Stimulated activated memory B cell treated with anti-CD40 and anti-IgM and Interleukin-4, amounts not matched to agents 10 μg/mL and 1 μg/mL and 100 μg/mL, for 72 hours (primary cell): ENCODE results near the gene ADGRA1.
"Not testable (repeated sequence)": the region's sequence is repeated elsewhere in the genome, so short reads cannot be mapped to it uniquely, and the experiment has no call there.

Source experiments
- ATAC-seq: fragments of 150-1000 bp; cut with Tn5 transposase; 2 replicates; pipeline ENCODE4 v1.10.0; 2021
- H3K27ac Mint-ChIP-seq: one replicate; pipeline ENCODE4 v1.8.0; 2022; ENCODE audit warnings: mild to moderate bottlenecking, mixed read lengths
- H3K27me3 Mint-ChIP-seq: one replicate; pipeline ENCODE4 v1.8.0; 2022; ENCODE audit warnings: mixed read lengths
- H3K36me3 Mint-ChIP-seq: one replicate; pipeline ENCODE4 v1.8.0; 2022; ENCODE audit warnings: mixed read lengths
- H3K4me1 Mint-ChIP-seq: one replicate; pipeline ENCODE4 v1.8.0; 2022; ENCODE audit warnings: mixed read lengths
- H3K4me3 Mint-ChIP-seq: one replicate; pipeline ENCODE4 v1.8.0; 2022; ENCODE audit warnings: mild to moderate bottlenecking, moderate library complexity, mixed read lengths
- H3K9me3 Mint-ChIP-seq: one replicate; pipeline ENCODE4 v1.8.0; 2022; ENCODE audit warnings: mixed read lengths

The ADGRA1 gene

DNA sequence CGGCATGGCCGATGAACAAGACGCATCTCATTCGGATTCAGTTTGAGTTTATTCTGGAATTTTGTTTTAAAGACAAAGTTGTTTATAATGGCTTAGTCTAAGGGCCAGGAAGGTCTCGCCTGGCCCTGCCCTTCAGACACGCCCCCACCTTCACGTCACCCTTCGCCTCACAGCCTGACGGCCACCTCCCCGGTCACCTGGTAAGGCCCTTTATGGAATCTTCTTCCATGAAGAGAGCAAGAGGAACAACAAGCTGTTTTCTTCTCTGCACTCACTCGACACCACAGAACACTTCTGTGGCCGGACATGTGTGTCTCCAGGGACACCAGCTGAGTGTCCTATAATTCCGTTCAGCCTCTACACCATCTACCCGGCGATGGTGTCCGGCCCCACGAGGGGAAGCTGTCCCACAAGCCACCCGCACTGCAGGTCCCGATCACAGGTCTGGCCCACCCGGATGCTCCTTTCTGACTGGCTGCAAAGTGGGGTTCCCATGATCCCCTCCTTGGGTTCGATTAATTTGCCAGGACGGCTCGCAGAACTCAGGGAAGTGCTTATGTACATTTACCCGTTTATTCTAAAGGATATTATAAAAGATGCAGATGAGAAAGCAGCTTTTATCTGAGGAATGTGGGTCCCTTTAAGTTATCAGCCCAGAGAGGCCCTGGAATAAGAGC lies 54.9 kb downstream of the ADGRA1 start:
- Mint-ChIP-seq H3K4me3 (no peak overlapping the region), H3K36me3 (peaks cover 4% of the 10 kb centered on the region), H3K27ac (no peak overlapping the region), H3K4me1 (peaks cover 12% of the 10 kb centered on the region), H3K9me3 (peaks cover 7% of the 10 kb centered on the region), H3K27me3 (peaks cover 64% of the 10 kb centered on the region)
- no peak for ATAC-seq

DNA sequence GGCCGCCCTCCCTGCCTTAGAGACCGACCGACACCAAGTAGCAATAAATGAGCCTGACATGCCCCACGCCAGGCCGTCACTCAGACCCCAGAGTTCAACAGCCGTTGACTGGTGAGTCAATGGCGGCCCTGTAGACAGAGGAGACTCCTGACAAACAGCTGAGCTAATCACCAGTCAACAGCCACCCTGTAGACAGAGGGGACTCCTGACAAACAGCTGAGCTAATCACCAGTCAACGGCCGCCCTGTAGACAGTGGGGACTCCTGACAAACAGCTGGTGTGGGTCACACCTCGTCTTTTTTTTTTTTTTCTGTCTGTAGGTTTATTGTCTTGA lies 55.4 kb downstream of the ADGRA1 start:
- Mint-ChIP-seq H3K36me3 (peaks cover 5% of the 10 kb centered on the region), H3K9me3 (peaks cover 12% of the 10 kb centered on the region), H3K4me3 (no peak overlapping the region), H3K27me3 (peaks cover 69% of the 10 kb centered on the region), H3K4me1 (peaks cover 12% of the 10 kb centered on the region), H3K27ac (no peak overlapping the region)
- no peak for ATAC-seq

DNA sequence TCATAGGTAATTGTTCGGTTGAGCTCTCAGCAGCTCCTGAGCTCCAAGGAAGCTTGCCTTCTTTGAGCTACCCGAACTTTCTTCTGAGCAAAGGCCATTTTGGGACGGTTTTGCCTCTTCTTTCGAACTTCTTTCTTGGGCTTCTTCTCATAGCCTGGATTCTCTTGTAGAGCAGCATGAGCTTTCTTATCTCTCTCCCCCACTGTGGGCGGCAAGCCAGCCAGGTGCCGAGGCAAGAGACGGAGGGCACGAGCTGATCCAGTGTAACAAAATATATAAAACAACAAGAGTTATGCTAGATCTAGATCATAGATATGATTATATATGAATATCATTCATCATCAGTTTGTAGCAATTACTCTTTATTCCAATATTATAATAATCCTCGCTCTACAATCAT lies 55.8 kb downstream of the ADGRA1 start:
- H3K36me3 Mint-ChIP-seq: peaks cover 5% of the 10 kb centered on the region
- H3K9me3 Mint-ChIP-seq: peaks cover 15% of the 10 kb centered on the region
- H3K27ac Mint-ChIP-seq: no peak overlapping the region
- ATAC-seq: no peak
- peaks cover 73% of the 10 kb centered on the region for H3K27me3 Mint-ChIP-seq
- no peak overlapping the region for H3K4me3 Mint-ChIP-seq
- peaks cover 12% of the 10 kb centered on the region for H3K4me1 Mint-ChIP-seq

DNA sequence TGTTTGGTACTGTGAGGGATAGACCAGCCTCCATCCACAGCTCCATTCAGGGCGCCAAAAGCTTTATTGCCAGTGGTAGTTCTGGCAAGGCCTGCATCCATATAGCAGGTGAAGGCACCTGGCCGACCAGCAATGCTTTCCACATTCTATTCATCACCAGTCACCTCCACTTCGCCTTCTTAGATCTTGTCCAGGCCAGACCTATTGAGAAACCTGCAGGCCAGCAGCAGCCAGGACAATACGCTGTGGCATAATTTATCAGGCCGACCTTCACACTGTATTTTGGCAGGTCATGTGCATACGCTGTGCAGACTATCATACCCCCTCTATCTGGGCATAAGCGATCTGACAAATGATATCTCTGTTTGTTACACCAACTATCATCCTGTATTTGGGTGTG lies 57.0 kb downstream of the ADGRA1 start:
- Mint-ChIP-seq H3K27ac (no peak overlapping the region), H3K4me3 (no peak overlapping the region), H3K27me3 (peaks cover 85% of the 10 kb centered on the region), H3K36me3 (peaks cover 5% of the 10 kb centered on the region), H3K9me3 (peaks cover 21% of the 10 kb centered on the region), H3K4me1 (peaks cover 12% of the 10 kb centered on the region)
- no peak for ATAC-seq

DNA sequence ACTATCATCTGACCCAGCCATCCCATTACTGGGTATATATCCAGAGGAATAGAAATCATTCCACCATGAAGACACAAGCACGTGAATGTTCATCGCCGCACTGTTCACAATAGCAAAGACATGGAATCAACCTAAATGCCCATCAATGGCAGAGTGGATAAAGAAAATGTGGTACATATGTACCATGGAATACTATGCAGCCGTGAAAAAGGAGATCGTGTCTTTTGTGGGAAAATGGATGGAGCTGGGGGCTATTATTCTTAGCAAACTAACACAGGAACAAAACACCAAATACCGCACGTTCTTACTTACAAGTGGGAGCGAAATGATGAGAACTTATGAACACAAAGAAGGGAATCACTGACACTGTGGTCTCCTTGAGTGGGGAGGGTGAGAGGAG lies 62.5 kb downstream of the ADGRA1 start:
- peaks cover 23% of the 10 kb centered on the region for H3K9me3 Mint-ChIP-seq
- no peak overlapping the region for H3K27ac Mint-ChIP-seq
- ATAC-seq: no peak
- peaks cover 67% of the 10 kb centered on the region for H3K27me3 Mint-ChIP-seq
- H3K36me3 Mint-ChIP-seq: peaks cover 5% of the 10 kb centered on the region
- no peaks in the 10 kb centered on the region for H3K4me1 Mint-ChIP-seq
- H3K4me3 Mint-ChIP-seq: no peak overlapping the region

DNA sequence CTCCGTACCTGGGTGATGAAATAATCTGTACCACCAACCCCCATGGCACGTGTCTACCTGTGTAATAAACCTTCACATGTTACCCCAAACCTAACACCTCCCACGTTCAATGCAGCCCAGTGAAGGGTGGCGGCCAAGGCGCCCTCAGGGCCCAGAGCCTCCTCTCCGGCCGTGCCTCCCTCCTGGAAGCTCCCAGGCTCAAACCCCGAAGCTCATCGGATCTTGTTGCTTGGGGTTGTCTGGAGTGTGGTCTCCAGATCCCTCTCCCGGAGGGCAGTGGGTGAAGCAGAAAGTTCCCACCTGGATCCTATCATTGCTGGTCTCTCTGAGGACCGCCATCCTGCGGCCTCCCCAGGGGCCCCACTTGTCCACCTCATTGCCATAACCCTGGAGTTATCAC lies 62.9 kb downstream of the ADGRA1 start:
- H3K27me3 Mint-ChIP-seq: peaks cover 63% of the 10 kb centered on the region
- ATAC-seq: no peak

DNA sequence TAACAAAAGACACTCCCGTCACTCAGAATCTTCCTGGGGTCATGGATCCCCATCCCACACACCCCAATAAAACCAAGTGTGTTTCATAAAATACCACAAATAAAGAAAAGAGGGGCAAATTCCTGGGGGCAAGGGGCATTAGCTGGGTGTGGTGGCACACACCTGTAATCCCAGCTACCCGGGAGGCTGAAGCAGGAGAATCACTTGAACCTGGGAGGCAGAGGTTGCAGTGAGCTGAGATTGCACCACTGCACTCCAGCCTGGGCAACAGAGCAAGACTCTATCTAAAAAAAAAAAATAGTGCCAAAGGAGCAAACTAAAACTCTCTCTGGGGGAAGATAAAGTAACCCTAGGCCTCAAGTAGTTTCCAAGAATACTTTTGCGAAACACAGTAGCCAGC lies 63.3 kb downstream of the ADGRA1 start:
- not testable (repeated sequence) for ATAC-seq, H3K36me3 Mint-ChIP-seq, H3K27ac Mint-ChIP-seq, H3K4me3 Mint-ChIP-seq, H3K4me1 Mint-ChIP-seq
- H3K27me3 Mint-ChIP-seq: peaks cover 59% of the 10 kb centered on the region
- H3K9me3 Mint-ChIP-seq: peaks cover 23% of the 10 kb centered on the region

More for the DNA sequence above, 62.9 kb downstream of the ADGRA1 start:
- H3K27ac Mint-ChIP-seq: no peak overlapping the region
- H3K4me3 Mint-ChIP-seq: no peak overlapping the region
- H3K9me3 Mint-ChIP-seq: peaks cover 23% of the 10 kb centered on the region
- H3K36me3 Mint-ChIP-seq: peaks cover 5% of the 10 kb centered on the region
- H3K4me1 Mint-ChIP-seq: no peaks in the 10 kb centered on the region

DNA sequence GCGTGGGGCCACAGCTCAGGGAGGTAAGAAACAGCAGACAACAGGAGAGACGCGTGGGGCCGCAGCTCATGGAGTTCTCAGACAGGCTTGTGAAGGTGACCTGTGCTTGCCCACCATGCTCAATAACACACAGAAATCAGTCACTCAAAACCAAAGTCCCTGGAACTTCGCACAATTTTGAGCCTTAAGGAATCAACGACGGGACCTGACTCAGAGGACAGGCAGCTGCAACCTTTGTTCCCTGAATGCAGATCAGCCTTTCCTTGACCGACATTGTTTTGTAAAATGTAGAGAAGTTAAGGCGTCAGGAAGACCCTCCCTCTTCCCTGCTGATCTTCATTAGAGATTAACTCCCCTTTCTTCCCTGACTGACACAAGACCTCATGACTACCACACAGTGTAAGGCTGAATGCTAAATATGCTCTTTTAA lies 63.8 kb downstream of the ADGRA1 start:
- H3K4me3 Mint-ChIP-seq: no peak overlapping the region
- no peak for ATAC-seq
- no peaks in the 10 kb centered on the region for H3K4me1 Mint-ChIP-seq
- peaks cover 5% of the 10 kb centered on the region for H3K36me3 Mint-ChIP-seq
- no peak overlapping the region for H3K27ac Mint-ChIP-seq
- peaks cover 23% of the 10 kb centered on the region for H3K9me3 Mint-ChIP-seq
- H3K27me3 Mint-ChIP-seq: peaks cover 54% of the 10 kb centered on the region

DNA sequence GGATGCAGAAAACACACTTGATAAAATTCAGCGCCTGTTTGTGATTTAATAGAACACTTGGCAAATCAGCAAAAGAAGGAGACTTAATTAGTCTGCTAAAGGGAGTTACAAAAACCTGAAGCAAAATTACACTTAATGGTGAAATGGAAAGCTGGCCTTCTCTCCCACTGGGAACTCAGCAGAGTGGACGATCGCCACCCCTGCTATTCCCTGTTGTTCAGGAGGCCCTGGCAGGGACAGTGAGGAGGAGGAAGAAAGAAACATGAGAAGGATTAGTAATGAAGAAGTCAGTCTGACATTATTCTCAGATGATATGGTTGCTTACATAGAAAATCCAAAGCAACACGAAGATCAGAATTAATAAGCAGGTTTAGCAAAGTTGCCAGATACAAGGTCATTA lies 66.7 kb downstream of the ADGRA1 start:
- Mint-ChIP-seq H3K9me3 (peaks cover 5% of the 10 kb centered on the region), H3K4me1 (no peaks in the 10 kb centered on the region), H3K27ac (no peak overlapping the region), H3K36me3 (no peaks in the 10 kb centered on the region), H3K4me3 (no peak overlapping the region), H3K27me3 (peaks cover 25% of the 10 kb centered on the region)
- ATAC-seq: no peak

DNA sequence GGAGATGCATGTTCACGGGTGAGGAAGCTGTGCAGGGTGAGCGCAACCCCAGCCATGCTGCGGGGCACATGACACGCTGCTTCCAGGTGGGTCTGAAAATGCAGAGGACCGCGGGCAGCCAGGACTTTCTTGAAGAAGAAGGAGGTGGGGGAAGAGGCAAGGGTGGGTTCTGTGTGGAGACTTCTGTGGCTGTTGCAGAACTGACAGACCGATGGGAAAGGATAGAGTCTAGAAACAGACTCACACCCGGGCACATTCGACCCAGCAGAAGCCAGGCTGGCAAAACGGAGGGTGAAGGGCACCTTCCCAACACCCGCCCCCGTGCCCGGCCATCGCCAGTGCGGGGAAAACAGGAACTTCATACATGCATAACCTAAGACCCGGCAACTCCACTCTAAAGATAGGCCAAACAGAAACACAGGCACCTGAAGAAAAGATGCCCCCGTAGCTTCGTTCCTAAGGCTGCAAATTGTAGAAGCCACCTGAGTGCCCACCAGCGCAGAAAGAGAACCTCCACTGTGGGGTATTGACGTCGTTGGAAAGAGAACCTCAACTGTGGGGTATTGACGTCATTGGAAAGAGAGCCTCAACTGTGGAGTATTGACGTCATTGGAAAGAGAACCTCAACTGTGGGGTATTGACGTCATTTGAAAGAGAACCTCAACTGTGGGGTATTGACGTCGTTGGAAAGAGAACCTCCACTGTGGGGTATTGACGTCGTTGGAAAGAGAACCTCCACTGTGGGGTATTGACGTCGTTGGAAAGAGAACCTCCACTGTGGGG lies 67.5 kb downstream of the ADGRA1 start:
- H3K27ac Mint-ChIP-seq: no peak overlapping the region

DNA sequence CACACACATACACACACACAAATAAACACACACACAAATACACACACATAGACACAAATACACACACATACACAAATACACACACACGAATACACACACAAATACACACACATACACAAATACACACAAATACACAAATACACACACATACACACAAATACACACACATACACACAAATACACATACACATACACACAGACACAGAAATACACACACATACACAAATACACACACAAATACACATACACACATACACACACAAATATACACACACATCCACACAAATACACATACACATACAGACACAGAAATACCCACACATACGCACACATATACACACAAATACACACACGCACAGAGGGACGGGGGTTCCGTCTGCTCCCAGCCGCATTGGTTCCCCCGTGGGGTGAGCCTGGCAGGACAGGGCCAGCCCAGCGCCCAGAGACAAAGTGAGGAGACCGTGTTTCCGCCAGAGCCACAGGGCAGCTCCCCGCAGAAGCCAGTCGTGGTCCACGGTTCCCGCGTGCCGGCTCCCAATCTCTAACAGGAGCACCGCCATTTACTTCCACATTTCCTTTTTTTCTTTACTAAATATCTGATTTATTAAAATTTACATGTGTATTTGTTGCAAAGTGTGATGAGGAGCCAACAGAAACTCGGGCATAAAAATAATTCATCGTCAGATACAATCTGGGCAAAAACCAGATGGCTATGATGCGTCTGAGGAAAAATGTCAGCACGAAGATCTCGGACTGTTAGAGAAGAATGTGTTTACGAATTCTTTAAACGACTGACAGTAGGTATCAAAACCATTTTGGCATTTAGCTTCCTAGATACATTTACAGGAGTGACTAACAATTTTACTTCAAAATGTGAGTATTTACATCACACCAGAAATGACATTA lies 69.2 kb downstream of the ADGRA1 start:
- Mint-ChIP-seq H3K36me3 (no peaks in the 10 kb centered on the region), H3K4me3 (no peak overlapping the region), H3K4me1 (no peaks in the 10 kb centered on the region), H3K27ac (no peak overlapping the region), H3K27me3 (peaks cover 16% of the 10 kb centered on the region), H3K9me3 (no peaks in the 10 kb centered on the region)
- ATAC-seq: no peak

More for the DNA sequence above, 67.5 kb downstream of the ADGRA1 start:
- Mint-ChIP-seq H3K4me1 (no peaks in the 10 kb centered on the region), H3K27me3 (peaks cover 18% of the 10 kb centered on the region), H3K36me3 (no peaks in the 10 kb centered on the region), H3K4me3 (no peak overlapping the region), H3K9me3 (no peaks in the 10 kb centered on the region)
- no peak for ATAC-seq

DNA sequence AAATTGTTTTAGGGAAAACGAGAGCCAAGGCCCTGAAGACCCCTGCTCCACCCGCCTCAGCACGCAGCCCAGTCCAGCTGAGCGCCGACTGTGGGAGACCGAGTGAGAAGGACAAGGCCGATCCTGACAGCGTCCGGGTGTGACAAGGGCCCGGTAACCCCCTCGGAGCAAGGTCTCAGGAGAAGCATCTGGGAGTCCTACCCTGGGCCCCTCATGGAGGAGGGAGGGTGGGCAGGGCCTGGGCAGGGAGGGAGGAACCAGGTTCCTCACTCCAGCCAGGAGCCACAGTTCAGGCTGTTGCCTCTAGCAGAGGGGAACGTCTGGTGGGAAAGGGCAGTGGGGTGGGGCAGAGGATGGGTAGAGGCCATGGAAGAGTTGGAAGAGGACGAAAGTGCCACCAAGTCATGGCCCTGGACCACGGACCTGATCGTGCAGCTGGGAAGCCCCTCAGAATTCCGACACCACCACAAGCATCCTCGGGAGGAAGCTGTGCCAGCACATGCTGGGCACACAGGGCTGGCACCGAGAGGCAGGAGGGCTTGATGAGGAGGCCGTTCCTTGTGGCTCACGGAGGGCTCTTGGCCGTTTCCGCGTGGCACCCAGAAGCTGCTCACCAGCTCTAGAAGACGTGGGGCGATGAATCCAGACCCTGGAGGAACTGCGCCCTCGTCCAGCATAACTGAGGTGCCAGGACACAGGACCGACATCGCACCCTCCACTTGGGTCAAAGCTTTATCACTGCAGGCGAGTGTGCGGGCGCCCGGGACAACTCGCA lies 70.1 kb downstream of the ADGRA1 start:
- Mint-ChIP-seq H3K4me3 (no peak overlapping the region), H3K36me3 (no peaks in the 10 kb centered on the region)

DNA sequence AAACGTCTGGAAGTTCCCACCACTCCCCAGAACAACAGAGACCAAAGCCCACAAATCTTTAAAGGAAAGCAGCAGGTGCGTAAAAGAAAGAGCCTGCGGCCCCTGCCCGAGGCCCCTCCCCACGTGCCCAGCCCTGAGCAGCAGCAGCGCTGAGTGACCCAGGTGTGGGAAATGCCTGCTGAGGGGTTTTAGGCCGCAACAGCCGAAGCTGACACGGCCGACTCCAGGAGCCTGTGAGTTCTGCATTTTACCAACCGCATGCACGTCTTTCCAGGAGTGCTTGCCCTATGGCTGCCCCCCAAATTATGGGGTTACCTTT lies 70.7 kb downstream of the ADGRA1 start:
- Mint-ChIP-seq H3K27me3 (peaks cover 23% of the 10 kb centered on the region), H3K36me3 (no peaks in the 10 kb centered on the region)

More for the DNA sequence above, 70.1 kb downstream of the ADGRA1 start:
- Mint-ChIP-seq H3K27ac (no peak overlapping the region), H3K4me1 (no peaks in the 10 kb centered on the region), H3K27me3 (peaks cover 17% of the 10 kb centered on the region), H3K9me3 (no peaks in the 10 kb centered on the region)
- ATAC-seq: no peak

DNA sequence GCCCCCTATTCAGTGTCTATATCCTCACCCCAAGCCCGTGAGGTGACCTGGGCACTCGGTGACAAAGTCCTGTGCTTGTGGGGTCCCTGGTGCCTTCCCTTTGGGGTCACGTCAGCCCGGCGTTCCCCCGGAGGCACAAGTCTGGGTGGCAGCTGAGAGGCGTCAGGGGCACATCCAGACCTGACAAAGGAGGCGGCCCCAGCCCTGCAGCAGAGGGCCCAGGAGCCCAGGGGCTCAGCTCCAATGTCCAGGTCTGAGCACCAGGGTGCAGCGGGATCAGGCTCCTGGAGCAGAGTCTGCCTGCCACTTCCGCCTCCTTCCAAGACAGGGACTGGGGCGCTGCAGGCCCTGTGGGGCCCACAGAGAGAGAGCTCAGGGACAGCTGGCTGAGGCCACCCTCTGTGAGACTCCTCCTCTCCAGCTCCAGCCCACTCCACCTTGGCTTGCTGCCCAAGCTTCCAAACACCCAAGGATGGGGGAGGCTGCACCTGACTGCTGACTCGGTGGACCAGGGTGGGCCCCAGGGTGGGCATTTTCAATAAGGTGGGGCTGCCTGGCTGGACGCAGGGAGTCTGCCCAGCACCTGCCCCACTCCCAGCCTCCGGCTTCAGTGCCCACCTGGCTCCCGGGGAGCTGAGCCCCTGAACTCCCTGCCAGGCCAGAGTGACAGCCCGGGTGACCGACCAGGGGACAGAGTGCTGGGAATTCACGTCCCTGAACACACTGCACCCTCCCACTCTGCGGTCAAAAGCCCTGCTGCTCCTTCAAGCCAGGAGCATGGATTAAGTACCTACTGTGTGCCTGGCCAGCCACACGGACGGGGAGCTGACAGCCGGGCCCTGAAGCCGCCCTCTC lies 71.3 kb downstream of the ADGRA1 start:
- H3K27ac Mint-ChIP-seq: no peak overlapping the region
- H3K9me3 Mint-ChIP-seq: no peaks in the 10 kb centered on the region
- no peaks in the 10 kb centered on the region for H3K36me3 Mint-ChIP-seq
- peak overlapping the region; percentile 10 for H3K4me3 Mint-ChIP-seq
- H3K4me1 Mint-ChIP-seq: no peaks in the 10 kb centered on the region
- peaks cover 29% of the 10 kb centered on the region for H3K27me3 Mint-ChIP-seq
- ATAC-seq: no peak

More for the DNA sequence above, 70.7 kb downstream of the ADGRA1 start:
- no peak overlapping the region for H3K27ac Mint-ChIP-seq
- no peak overlapping the region for H3K4me3 Mint-ChIP-seq
- no peak for ATAC-seq
- no peaks in the 10 kb centered on the region for H3K4me1 Mint-ChIP-seq
- H3K9me3 Mint-ChIP-seq: no peaks in the 10 kb centered on the region
